Caco-2 (cell line): ENCODE results near the gene RAB3C. TPM values are rescaled to one million over a fixed set of nuclear protein-coding genes. Genes with fewer than 3 reads are reported as not detected.

Source experiments
- BruUV-seq: library from RNA; stranded (reverse); fragments of 400-500 nt; replicated peaks from 2 replicates; lab custom pipeline; 2021; lab: Mats Ljungman, UMichigan
- CTCF ChIA-PET: fragments of 300-600 bp; sonication (Branson Sonifier 250); formaldehyde crosslinking; loops from one replicate; lab custom pipeline; 2022; ENCODE audit warnings: antibody characterized with exemption; lab: Charles Lee
- POLR2A ChIA-PET: fragments of 300-600 bp; sonication (Branson Sonifier 250); formaldehyde crosslinking; loops from one replicate; lab custom pipeline; 2022; ENCODE audit warnings: antibody characterized with exemption; lab: Charles Lee
- DNase-seq, 2 experiments: peaks; one replicate each; pipeline versions ENCODE4 v3.0.0 to v3.0.0-alpha.2; 2020 to 2022
- H3K27me3 ChIP-seq: replicated peaks from 2 replicates; pipeline ENCODE4 v1.6.0; 2011; ENCODE audit warnings: low read length; ENCODE audit not compliant: control insufficient read depth, insufficient read depth
- H3K36me3 ChIP-seq: 2 replicates; pipeline ENCODE4 v1.5.1; 2011; ENCODE audit warnings: low read length; ENCODE audit not compliant: control insufficient read depth, insufficient read depth
- H3K4me1 ChIP-seq: fragments of 250-450 bp; sonication (Bioruptor Pico); 2 replicates; pipeline ENCODE4 v1.5.1; 2020; ENCODE audit warnings: mild to moderate bottlenecking
- H3K4me3 ChIP-seq: 2 replicates; pipeline ENCODE4 v1.5.1; 2011; ENCODE audit warnings: low read depth, mild to moderate bottlenecking, control low read depth, low read length
- H3K9me3 ChIP-seq: fragments of 250-450 bp; sonication (Bioruptor Pico); 2 replicates; pipeline ENCODE4 v1.5.1; 2020; ENCODE audit warnings: mild to moderate bottlenecking, moderate library complexity
- H3K27ac Mint-ChIP-seq: one replicate; pipeline ENCODE4 v1.8.0; 2022; ENCODE audit warnings: mixed read lengths; ENCODE audit not compliant: unreplicated experiment
- H3K27me3 Mint-ChIP-seq: one replicate; pipeline ENCODE4 v1.8.0; 2022; ENCODE audit warnings: mixed read lengths; ENCODE audit not compliant: insufficient read depth, unreplicated experiment
- H3K36me3 Mint-ChIP-seq: one replicate; pipeline ENCODE4 v1.8.0; 2022; ENCODE audit warnings: mild to moderate bottlenecking, mixed read lengths; ENCODE audit not compliant: insufficient read depth, unreplicated experiment
- H3K4me1 Mint-ChIP-seq: one replicate; pipeline ENCODE4 v1.8.0; 2022; ENCODE audit warnings: low read depth, mixed read lengths; ENCODE audit not compliant: unreplicated experiment
- H3K4me3 Mint-ChIP-seq: one replicate; pipeline ENCODE4 v1.8.0; 2022; ENCODE audit warnings: mild to moderate bottlenecking, moderate library complexity, mixed read lengths; ENCODE audit not compliant: unreplicated experiment
- H3K9me3 Mint-ChIP-seq: one replicate; pipeline ENCODE4 v1.8.0; 2022; ENCODE audit warnings: mixed read lengths; ENCODE audit not compliant: unreplicated experiment
- intact Hi-C: fragments of 100-400 bp; cut with micrococcal nuclease; formaldehyde crosslinking; loops from one replicate; pipeline ENCODE4 v1.10.0; 2022; ENCODE audit not compliant: unreplicated experiment
- total RNA-seq: library from RNA; stranded (reverse); gene quantifications from 2 replicates; pipeline ENCODE4 v1.2.3, GENCODE V29; 2022
- TF ChIP-seq, protein P1 (sequence below), 2 experiments: fragments of 200-600 bp in 1 of 2; IDR thresholded peaks; 1 replicate in 1 of 2; 2 replicates in 1 of 2; pipeline versions ENCODE4 v1.5.1 to v1.8.0; 2011 to 2022; ENCODE audit warnings: antibody characterized with exemption in 1 of 2, control low read depth in 1 of 2, inconsistent platforms in 1 of 2, low read depth in 1 of 2, low read length in 1 of 2, mild to moderate bottlenecking in 1 of 2, moderate library complexity in 1 of 2; ENCODE audit not compliant: insufficient read depth in 1 of 2, severe bottlenecking in 1 of 2, unreplicated experiment in 1 of 2

Gene RAB3C
- total RNA-seq, 1 experiment from 2014 or later = not detected

DNA sequence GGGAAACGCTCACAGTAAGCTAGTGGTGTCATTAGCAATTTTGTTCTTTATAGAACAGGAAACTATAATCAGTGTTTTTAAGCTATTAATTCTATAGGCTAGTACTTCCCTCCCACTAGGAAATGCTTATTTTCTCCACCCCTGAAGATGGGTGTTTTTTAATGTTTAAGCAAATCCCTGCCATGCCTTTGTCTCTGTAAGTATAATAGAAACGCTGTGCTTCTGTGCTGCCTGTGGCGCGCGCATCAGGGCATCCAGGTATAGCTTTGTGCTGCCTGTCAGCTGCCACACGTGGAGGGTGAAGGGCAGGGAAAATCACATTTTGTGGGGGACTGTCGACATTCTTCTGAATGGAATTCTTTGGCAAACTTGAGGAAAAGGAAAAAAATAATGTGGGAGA is 217.5 kb downstream of the RAB3C start:
- Mint-ChIP-seq H3K27ac (no peak overlapping the region), H3K9me3 (no peaks in the 10 kb centered on the region), H3K27me3 (peaks cover 7% of the 10 kb centered on the region), H3K4me1 (no peaks in the 10 kb centered on the region), H3K4me3 (no peak overlapping the region), H3K36me3 (no peaks in the 10 kb centered on the region)
- H3K27me3 ChIP-seq = no peaks in the 10 kb centered on the region; the same call in 1 of the 2 replicates
- no TSS peak for BruUV-seq
- intact Hi-C loops = no loop called here
- no peaks in the 10 kb centered on the region for H3K4me1 ChIP-seq
- no peaks in the 10 kb centered on the region for H3K36me3 ChIP-seq
- no peaks in the 10 kb centered on the region for H3K9me3 ChIP-seq
- TF ChIP-seq, protein P1, sequence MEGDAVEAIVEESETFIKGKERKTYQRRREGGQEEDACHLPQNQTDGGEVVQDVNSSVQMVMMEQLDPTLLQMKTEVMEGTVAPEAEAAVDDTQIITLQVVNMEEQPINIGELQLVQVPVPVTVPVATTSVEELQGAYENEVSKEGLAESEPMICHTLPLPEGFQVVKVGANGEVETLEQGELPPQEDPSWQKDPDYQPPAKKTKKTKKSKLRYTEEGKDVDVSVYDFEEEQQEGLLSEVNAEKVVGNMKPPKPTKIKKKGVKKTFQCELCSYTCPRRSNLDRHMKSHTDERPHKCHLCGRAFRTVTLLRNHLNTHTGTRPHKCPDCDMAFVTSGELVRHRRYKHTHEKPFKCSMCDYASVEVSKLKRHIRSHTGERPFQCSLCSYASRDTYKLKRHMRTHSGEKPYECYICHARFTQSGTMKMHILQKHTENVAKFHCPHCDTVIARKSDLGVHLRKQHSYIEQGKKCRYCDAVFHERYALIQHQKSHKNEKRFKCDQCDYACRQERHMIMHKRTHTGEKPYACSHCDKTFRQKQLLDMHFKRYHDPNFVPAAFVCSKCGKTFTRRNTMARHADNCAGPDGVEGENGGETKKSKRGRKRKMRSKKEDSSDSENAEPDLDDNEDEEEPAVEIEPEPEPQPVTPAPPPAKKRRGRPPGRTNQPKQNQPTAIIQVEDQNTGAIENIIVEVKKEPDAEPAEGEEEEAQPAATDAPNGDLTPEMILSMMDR (IDR thresholded peaks at IDR 0.05; ENCODE audit: insufficient read depth in 1 of 2, low read depth in 1 of 2, low read length in 1 of 2, severe bottlenecking in 1 of 2, unreplicated experiment in 1 of 2) = no peak
- no peak for DNase-seq
- POLR2A ChIA-PET = no interaction called here
- no peak overlapping the region for H3K4me3 ChIP-seq
- CTCF ChIA-PET = no interaction called here

DNA sequence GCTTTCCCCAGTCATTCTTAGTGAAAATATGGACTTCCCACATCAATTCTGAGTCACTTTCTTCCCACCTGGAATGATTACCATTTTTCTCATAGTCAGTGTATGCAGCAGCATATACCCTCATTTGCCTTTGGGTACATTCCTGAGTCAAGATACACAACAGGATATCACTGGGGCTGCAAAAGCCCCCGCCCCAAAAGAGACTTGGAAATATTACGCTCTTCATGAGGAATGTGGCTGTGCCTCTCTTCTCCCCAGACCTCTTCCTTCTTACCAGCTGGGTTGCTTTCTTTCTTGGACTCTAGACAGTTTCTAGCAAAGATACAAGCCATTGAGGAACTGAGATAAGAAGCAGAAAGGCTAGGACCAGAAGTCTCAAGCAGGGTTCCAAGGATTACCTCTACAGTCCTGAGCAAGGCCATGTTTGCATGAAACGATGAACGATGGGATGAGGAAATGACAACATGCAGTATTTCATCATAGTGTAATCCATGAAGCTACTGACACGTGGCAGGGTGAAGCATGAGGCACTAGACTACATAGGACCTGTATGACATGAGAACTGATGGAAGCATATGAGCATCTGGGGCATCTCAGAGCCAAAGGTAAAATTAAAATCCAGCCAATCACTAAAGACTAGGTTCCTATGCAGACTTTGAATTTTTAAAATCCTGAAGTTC is 218.1 kb downstream of the RAB3C start:
- TF ChIP-seq, protein P1 (IDR thresholded peaks at IDR 0.05; ENCODE audit: insufficient read depth in 1 of 2, low read depth in 1 of 2, low read length in 1 of 2, severe bottlenecking in 1 of 2, unreplicated experiment in 1 of 2) = no peak
- no peak for DNase-seq
- intact Hi-C loops = no loop called here
- POLR2A ChIA-PET = no interaction called here
- H3K27me3 ChIP-seq = no peaks in the 10 kb centered on the region; the same call in 1 of the 2 replicates
- no TSS peak for BruUV-seq
- H3K27ac Mint-ChIP-seq = no peak overlapping the region
- H3K36me3 Mint-ChIP-seq = no peaks in the 10 kb centered on the region
- no peak overlapping the region for H3K4me3 Mint-ChIP-seq
- no peak overlapping the region for H3K4me3 ChIP-seq
- H3K9me3 Mint-ChIP-seq = no peaks in the 10 kb centered on the region
- no peaks in the 10 kb centered on the region for H3K9me3 ChIP-seq
- CTCF ChIA-PET = no interaction called here
- no peaks in the 10 kb centered on the region for H3K4me1 Mint-ChIP-seq
- no peaks in the 10 kb centered on the region for H3K36me3 ChIP-seq
- no peaks in the 10 kb centered on the region for H3K4me1 ChIP-seq
- peaks cover 10% of the 10 kb centered on the region for H3K27me3 Mint-ChIP-seq

DNA sequence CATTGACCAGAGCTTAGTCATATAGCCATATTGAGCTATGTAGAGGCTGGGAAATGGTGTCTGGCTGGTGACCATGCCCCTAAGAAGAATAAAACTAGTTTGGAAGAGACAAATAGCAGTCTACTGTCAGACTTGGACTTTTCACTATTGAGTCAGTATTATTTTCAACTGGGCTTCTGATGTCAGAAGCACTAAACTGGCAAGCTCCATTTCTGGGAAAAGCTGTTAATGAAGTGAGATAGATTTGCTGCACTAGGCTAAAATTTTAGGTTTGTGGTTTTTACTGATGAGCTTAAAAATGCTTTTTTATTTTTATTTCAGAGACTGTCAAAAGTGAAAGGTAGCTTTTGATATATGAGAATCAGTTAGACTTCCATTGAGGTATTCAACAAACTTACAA is 220.2 kb downstream of the RAB3C start:
- Histone ChIP-seq H3K36me3 (no peaks in the 10 kb centered on the region), H3K4me1 (no peaks in the 10 kb centered on the region), H3K4me3 (no peak overlapping the region), H3K9me3 (no peaks in the 10 kb centered on the region), H3K27me3 (no peaks in the 10 kb centered on the region)
- intact Hi-C loops = no loop called here
- no peaks in the 10 kb centered on the region for H3K4me1 Mint-ChIP-seq
- BruUV-seq = no TSS peak
- DNase-seq = no peak
- no peak overlapping the region for H3K27ac Mint-ChIP-seq
- TF ChIP-seq, protein P1 (IDR thresholded peaks at IDR 0.05; ENCODE audit: insufficient read depth in 1 of 2, low read depth in 1 of 2, low read length in 1 of 2, severe bottlenecking in 1 of 2, unreplicated experiment in 1 of 2) = no peak
- H3K27me3 Mint-ChIP-seq = peaks cover 12% of the 10 kb centered on the region
- no peak overlapping the region for H3K4me3 Mint-ChIP-seq
- ChIA-PET CTCF (no interaction called here), POLR2A (no interaction called here)
- no peaks in the 10 kb centered on the region for H3K36me3 Mint-ChIP-seq
- no peaks in the 10 kb centered on the region for H3K9me3 Mint-ChIP-seq
